Motor neuron (in vitro differentiated cells): ENCODE data around the gene BABAM2. TPM values are rescaled to one million over a fixed set of nuclear protein-coding genes. Genes with fewer than 3 reads are reported as not detected.

Experiments
- ATAC-seq, 8 experiments: fragments of 200-7000 bp; cut with Tn5 transposase; replicated peaks in 6 of 8; 2 replicates each; pipeline ENCODE4 v1.8.0; 2021; ENCODE audit warnings: mild to moderate bottlenecking in 8 of 8, moderate library complexity in 8 of 8
- H3K27ac ChIP-seq, 2 donors: fragments of 250-450 bp; sonication (Bioruptor Pico); 2 replicates each; pipeline ENCODE4 v1.9.0; 2021; ENCODE audit warnings: antibody characterized with exemption in 2 of 2, mild to moderate bottlenecking in 2 of 2, moderate library complexity in 1 of 2
- H3K4me1 ChIP-seq, 2 donors: fragments of 250-450 bp; sonication (Bioruptor Pico); replicated peaks in 1 of 2; 2 replicates each; pipeline ENCODE4 v1.6.1; 2021; ENCODE audit warnings: antibody characterized with exemption in 2 of 2, mild to moderate bottlenecking in 2 of 2, moderate library complexity in 1 of 2
- H3K4me3 ChIP-seq, 5 donors: fragments of 250-450 bp; sonication (Bioruptor Pico); 2 replicates each; pipeline ENCODE4 v1.9.0; 2021; ENCODE audit warnings: antibody characterized with exemption in 5 of 5, mild to moderate bottlenecking in 5 of 5, moderate library complexity in 4 of 5
- WGBS, 10 experiments: fragments of 450-650 bp; shearing (Covaris generic); methylation state at CpG; one replicate each; pipeline ENCODE4 v1.0.0; 2022; 5-methylcytosine and 5-hydroxymethylcytosine counted together
- in situ Hi-C, 9 experiments: fragments of 400-800 bp; cut with MboI; loops; one replicate each; pipeline ENCODE4 v1.15.0; 2021; ENCODE audit warnings: low sequenced_read_pairs in 9 of 9, low pct_unique_long_range_greater_than_20kb in 2 of 9; ENCODE audit not compliant: unreplicated experiment in 9 of 9
- total RNA-seq, 8 experiments: library from RNA; unstranded; fragments of 300-600 nt; gene quantifications; 2 replicates each; pipeline versions ENCODE4 v1.2.3 to v1.2.4, GENCODE V29; 2022

BABAM2 gene
- total RNA-seq, 8 experiments from 2014 or later = 16.4 to 110 (median 36.4) TPM

DNA sequence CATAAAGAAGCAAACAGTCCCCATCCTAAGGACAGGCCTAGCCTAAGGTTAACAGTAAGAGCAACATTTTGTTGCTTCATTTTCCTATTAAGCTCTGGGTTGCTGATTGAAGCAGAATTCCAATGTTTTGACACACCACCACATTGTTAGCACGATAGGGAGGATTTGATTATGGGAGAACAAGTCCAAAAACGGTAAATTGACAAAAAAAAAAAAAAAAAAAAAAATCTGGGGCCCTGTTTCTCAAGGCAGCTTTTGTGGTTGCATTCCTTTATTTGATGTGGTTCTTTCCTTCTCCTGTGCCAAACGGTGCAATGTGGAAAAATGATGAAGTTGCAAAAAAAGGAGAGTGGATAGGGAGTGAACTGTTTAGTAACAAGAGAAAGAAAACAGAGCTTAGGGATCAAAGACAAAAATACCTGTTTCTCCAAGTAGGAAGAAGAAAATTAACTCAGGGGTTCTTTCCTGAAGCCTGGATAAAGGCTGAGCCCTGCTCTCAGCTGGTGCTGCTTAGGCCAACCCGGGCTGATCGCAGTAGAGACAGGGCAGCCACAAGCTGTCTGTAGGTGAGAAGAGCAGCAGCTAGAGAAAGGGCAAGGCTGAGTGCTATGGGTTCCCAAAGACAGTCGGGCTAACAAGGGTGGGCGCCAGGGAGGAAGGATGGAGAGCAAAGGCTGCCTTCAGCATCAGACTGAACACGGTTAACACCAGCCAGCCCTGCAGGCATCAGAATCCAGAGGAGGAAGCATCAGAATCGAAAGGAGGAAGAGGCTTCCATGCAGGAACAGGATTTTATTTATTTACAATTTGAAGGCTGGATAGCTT, 334.3 kb downstream of the BABAM2 start:
- 8 to 89% (median 63%) methylated on average over 1 to 9 of the region's 9 CpGs for WGBS, 10 experiments
- H3K27ac ChIP-seq = no peak overlapping the region
- in situ Hi-C loops = no loop called here
- peak in 4 of 8 experiments; percentile 40 to 63 (median 50) for ATAC-seq
- H3K4me1 ChIP-seq = no peaks in the 10 kb centered on the region
- no peak overlapping the region for H3K4me3 ChIP-seq

DNA sequence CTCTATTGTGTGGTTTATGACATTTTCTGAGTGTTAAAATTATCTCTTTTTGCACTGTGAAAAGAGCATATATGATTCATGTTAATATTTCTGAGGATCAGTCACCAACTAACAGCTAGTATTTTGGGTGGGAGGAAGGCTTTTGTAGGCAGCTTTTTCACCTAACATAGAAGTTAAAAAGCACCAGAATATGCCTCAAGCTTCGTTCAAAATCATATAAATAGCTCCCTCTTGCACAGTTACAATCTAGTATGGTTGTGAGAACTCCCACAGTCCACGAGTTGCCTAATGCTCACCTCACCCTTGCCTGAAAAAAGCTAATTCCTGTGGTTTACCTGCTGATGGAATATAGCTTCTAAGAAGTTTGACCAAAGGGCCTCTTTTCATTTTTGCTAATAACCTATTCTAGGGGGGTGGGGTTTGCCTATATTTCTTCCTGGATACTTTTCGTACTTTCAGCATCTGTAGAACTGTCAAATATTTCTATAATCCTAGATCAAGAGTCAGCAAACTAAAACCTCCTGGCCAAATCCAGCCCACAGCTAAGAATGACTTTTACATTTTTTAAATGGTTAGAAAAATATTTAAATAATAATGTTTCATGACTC, 335.0 kb downstream of the BABAM2 start:
- no peak overlapping the region for H3K27ac ChIP-seq
- H3K4me1 ChIP-seq = no peaks in the 10 kb centered on the region
- in situ Hi-C loops = no loop called here
- whole genome bisulfite sequencing, 10 experiments = 10 to 100% (median 74%) methylated on average over 1 to 3 of the region's 3 CpGs
- no peak overlapping the region for H3K4me3 ChIP-seq
- ATAC-seq = peak in 2 of 8 experiments; percentile 7 to 55

DNA sequence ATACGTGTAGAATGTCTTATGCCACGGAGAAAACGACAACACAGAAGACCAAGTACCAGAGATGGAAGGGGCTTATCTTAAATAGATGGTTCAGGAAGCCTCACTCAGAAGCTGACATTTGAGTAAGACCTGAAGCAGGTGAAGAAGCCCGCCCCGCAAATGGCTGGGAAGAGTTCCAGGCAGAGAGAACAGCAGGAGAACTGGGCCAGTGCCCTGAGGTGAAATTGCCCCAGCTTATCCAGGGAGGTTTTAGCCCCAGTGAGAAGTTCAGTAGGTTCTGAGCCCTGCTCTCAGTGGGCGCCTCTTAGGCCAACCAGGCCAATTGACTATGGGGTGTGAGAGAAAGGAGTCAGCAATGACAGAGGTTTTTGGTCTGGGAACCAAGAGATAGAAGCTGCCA, 336.0 kb downstream of the BABAM2 start:
- Histone ChIP-seq H3K4me1 (no peaks in the 10 kb centered on the region), H3K4me3 (no peak overlapping the region), H3K27ac (no peak overlapping the region)
- ATAC-seq = no peak
- in situ Hi-C loops = no loop called here
- WGBS, 10 experiments = 54 to 98% (median 88%) methylated on average over 2 to 6 of the region's 6 CpGs; no CpG with 5 or more reads in 1 of the 10 experiments

DNA sequence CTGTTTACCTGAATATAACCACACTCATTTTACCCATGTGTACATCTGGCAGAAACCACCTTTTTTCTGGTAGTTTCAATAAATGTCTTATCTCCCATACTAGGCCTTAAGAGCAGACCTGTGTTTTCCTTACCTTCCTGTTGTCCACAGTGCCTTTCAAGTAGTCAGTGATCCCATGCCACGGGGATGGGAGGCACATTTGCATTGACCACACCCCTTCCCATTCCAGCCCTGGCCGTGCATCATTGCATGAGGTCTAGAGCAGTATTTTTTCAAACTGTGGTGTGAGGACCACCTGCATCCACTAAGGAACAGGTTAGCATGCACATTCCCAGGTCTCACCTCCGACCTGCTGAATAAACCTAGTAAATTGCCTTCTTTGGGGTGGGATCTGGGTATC, 337.0 kb downstream of the BABAM2 start:
- 17 to 100% (median 49%) methylated on average over 1 to 3 of the region's 3 CpGs; no CpG with 5 or more reads in 4 of the 10 experiments for WGBS, 10 experiments
- in situ Hi-C loops = no loop called here
- Histone ChIP-seq H3K4me3 (no peak overlapping the region), H3K27ac (no peak overlapping the region), H3K4me1 (no peaks in the 10 kb centered on the region)
- ATAC-seq = peak in 2 of 8 experiments; percentile 11 to 17

DNA sequence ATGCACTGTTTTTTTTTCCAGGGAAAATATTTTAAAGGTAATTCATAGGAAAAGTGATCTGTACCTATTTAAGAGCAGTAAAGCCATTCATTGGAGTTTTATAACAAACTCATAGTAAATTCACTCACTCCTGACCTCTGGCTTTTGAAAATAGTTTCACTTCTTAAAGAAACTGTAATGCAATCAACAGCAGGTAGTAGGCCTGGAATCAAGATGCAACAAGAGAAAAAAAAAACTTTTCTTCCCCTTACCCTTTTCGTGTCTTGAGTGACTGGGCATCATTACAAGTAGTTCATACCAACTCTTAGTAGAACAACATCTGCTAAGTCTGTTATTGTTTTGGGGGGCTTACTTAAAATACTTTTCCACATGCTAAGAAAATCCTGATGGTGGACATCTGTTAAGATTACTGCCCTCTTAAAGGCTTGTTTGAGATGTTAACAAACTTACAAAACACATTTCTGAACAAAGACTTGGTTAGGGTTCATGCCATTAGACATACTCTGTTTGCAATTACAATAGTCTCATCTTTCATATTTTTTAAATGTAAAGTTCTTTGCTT, 338.0 kb downstream of the BABAM2 start:
- ATAC-seq = peak in 1 of 8 experiments; percentile 6
- Histone ChIP-seq H3K4me1 (no peaks in the 10 kb centered on the region), H3K27ac (no peak overlapping the region), H3K4me3 (no peak overlapping the region)
- in situ Hi-C loops = no loop called here
- WGBS, 10 experiments = 17 to 100% (median 69%) methylated on average over 1 of the region's 1 CpG; no CpG with 5 or more reads in 3 of the 10 experiments

DNA sequence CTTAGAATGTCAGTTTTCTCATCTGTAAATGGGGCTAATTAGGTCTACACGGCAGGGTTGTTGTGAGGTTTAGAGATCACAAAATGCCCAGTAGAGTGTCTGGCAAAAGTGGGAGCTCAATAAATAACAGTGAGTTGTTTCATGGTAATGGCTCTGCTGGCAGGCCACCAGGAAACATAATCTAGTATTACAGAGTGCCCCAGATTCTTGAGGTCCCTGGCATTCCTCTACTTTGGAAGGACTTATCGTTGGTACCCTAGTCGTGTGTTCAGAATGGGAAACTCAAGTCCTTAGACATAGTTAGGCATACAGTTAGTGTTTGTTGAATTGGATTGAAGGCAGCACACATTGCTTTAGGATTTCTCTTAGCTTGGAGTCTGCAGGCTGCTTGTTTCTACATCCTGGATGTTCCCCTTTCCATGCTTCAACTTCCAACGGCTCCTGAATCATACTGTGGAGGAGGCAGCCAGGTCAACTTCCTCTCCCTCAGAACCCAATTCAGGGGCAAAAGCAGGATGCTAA, 340.6 kb downstream of the BABAM2 start:
- H3K27ac ChIP-seq = no peak overlapping the region
- no peak for ATAC-seq
- H3K4me3 ChIP-seq = no peak overlapping the region
- H3K4me1 ChIP-seq = no peaks in the 10 kb centered on the region
- 15 to 93% (median 68%) methylated on average over 2 to 4 of the region's 4 CpGs; no CpG with 5 or more reads in 1 of the 10 experiments for WGBS, 10 experiments
- in situ Hi-C loops = no loop called here

DNA sequence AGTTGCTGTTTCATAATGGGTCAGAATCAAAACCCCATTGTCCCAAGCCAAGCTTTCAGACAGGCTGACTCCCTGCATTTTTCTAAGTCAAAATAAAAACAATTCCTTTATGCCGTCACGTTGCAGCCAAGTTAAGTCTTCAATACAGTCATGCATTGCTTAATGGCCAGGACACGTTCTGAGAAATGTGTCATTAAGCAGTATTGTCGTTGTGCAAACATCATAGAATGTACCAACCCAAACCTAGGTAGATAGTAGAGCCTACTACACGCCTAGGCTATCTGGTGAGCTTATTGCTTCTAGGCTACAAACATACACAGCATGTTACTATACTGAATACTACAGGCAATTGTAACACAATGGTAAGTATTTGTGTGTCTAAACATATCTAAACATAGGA, 341.8 kb downstream of the BABAM2 start:
- 8 to 85% (median 75%) methylated on average over 1 to 4 of the region's 5 CpGs; no CpG with 5 or more reads in 3 of the 10 experiments for WGBS, 10 experiments
- H3K4me1 ChIP-seq = no peaks in the 10 kb centered on the region
- in situ Hi-C loops = no loop called here
- no peak overlapping the region for H3K27ac ChIP-seq
- ATAC-seq = no peak
- no peak overlapping the region for H3K4me3 ChIP-seq

DNA sequence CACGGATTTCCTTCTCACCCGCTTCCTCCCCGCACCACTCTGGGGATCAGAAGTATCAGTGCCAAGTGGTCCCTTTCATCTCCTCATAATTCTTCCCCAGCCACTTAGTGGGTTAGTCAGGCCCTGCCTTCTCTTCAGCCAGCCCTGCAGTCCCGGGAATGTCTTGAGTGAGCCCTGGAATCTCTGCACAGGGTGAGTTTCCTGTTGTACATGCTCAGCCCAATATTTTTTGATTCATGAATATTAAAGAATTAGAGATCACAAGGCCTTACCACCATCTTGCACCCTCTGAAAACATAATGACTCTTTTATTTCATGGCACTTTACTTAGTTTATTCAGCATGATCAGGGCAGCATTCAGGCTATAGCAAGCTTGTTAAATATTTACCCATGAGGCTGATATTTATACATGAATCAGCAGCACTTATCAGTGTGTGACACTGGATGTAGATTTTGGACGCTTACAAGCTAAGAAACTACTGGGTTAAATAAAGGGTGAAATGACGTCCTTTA, 342.7 kb downstream of the BABAM2 start:
- in situ Hi-C loops = no loop called here
- no peak overlapping the region for H3K27ac ChIP-seq
- peak in 4 of 8 experiments; percentile 29 to 80 (median 50) for ATAC-seq
- no peak overlapping the region for H3K4me3 ChIP-seq
- H3K4me1 ChIP-seq = no peaks in the 10 kb centered on the region
- 42 to 100% (median 76%) methylated on average over 1 to 6 of the region's 6 CpGs; no CpG with 5 or more reads in 2 of the 10 experiments for WGBS, 10 experiments

DNA sequence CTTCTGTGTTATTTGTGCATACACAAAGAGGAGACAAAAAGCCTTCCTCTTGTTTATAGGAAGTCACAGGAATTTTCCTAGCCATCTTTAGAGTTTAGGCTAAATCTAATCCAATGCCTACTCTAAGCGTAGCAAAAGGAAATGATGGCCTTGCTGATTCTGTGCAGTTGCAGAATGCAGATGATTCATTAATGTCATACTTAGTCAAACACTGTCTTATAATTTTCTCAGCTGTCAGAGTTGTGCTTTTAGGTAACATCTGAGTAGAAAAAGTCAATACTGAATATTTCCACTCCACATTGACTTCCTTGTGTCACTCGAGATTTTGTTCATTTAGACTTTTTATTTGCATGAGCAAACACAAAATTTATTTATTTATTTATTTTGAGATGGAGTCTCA, 344.3 kb downstream of the BABAM2 start:
- in situ Hi-C loops = no loop called here
- ATAC-seq = no peak
- Histone ChIP-seq H3K4me1 (no peaks in the 10 kb centered on the region), H3K4me3 (no peak overlapping the region), H3K27ac (no peak overlapping the region)
- 69 to 100% (median 97%) methylated on average over 1 to 2 of the region's 2 CpGs for WGBS, 10 experiments

DNA sequence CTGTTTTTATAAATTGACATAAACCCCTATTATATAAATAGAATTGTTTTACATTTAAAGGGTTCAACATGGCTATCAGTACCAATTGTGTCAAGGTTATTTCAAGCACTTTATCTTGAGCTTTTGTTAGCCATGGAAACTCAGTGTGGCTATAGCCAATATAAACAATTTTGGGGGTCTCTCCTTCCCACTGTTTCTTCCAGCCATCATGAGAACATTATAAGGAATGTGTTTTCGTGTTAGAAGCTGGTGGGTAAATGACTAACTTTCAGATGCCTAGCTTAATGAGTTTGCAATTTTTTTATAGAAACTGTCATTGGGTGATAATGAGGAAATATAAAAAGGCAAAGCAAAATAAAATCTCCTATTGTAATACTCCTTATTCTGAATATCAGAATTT, 348.7 kb downstream of the BABAM2 start:
- no peak overlapping the region for H3K4me3 ChIP-seq
- in situ Hi-C loops = no loop called here
- 20 to 100% (median 92%) methylated on average over 1 of the region's 1 CpG; no CpG with 5 or more reads in 1 of the 10 experiments for WGBS, 10 experiments
- no peaks in the 10 kb centered on the region for H3K4me1 ChIP-seq
- ATAC-seq = no peak
- H3K27ac ChIP-seq = no peak overlapping the region

DNA sequence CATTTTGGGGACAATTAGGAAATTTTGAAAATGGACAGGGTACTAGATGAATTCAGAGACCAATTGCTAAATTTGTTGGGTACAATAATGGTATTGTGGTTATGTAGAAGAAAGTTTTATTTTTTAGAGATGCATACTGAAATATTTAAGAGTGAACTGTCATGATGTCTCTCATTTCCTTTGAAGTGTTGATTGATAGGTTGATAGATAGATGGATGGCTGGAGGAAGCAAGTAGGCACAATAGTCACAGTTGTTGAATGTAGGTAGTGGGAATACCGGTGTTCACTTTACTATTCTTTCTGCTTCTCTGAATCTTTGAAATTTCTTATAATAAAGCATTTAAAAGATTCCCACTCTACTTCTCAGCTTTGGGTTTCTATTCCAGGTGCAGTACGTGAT, 350.4 kb downstream of the BABAM2 start:
- no peak for ATAC-seq
- in situ Hi-C loops = no loop called here
- Histone ChIP-seq H3K27ac (no peak overlapping the region), H3K4me3 (no peak overlapping the region), H3K4me1 (no peaks in the 10 kb centered on the region)
- WGBS, 10 experiments = 61 to 100% (median 100%) methylated on average over 1 to 2 of the region's 2 CpGs; no CpG with 5 or more reads in 2 of the 10 experiments

DNA sequence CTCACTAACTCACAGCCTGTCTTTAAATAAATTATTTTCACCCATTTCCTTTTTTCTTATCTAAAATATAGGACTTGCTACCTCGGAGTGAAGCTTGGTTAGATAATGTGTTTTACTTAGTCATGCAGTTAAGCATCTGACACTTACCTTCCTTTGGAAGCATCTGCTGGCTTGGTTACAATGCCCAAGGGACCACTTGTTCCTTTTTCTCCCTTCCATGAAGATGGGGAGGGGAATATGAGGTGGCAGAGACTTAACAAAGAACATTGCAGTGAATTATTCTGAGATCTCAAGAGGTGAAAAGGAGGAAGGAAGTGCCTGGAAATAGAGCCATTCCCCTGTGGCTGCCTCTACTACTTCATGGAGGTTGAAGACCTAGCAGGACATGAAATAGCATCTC, 356.8 kb downstream of the BABAM2 start:
- Histone ChIP-seq H3K4me3 (no peak overlapping the region), H3K27ac (no peak overlapping the region), H3K4me1 (peaks cover 3% of the 10 kb centered on the region in 2 donors)
- in situ Hi-C loops = no loop called here
- WGBS, 10 experiments = 0 to 100% (median 76%) methylated on average over 1 of the region's 1 CpG; no CpG with 5 or more reads in 4 of the 10 experiments
- peak in 2 of 8 experiments; percentile 30 to 46 for ATAC-seq

DNA sequence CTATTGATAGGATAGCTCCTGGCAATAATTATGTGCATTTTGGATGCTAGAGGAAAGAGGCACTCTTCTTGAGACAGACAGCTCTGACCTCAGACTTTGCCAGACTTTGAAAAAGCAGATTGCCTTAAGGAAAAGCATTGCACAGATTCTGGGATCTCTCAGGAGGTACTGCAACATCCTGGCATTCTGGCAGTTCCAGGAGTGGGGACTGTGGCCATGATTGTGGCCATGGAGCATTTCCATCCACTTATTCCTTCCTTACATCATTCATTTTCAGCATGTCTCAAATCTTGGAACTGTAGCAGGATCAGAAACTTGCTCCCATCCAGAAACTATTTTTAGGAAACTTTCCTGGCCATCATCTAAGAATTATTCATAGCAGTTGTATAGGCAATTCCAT, 357.2 kb downstream of the BABAM2 start:
- H3K27ac ChIP-seq = no peak overlapping the region
- in situ Hi-C loops = no loop called here

More for the DNA sequence above, 357.2 kb downstream of the BABAM2 start:
- peak in 3 of 8 experiments; percentile 16 to 56 (median 46) for ATAC-seq
- H3K4me3 ChIP-seq = no peak overlapping the region
- H3K4me1 ChIP-seq = peaks cover 3% of the 10 kb centered on the region in 2 donors
